ENCODE data around the gene ZNHIT1.

GRCh38 chr7:101222275-101222830 lies 4.4 kb downstream of the ZNHIT1 start:
- TF ChIP-seq POLR2A (IDR thresholded peaks at IDR 0.05) (no peak), CTCF (IDR thresholded peaks at IDR 0.05) (no peak)

All from testis (tissue), 2 donors.